Caco-2 (cell line): ENCODE data around the gene RPS6KA5. TPM values are rescaled to one million over a fixed set of nuclear protein-coding genes. Genes with fewer than 3 reads are reported as not detected.

ENCODE experiments used
- BruUV-seq: library from RNA; stranded (reverse); fragments of 400-500 nt; replicated peaks from 2 replicates; lab custom pipeline; 2021; lab: Mats Ljungman, UMichigan
- CTCF ChIA-PET: fragments of 300-600 bp; sonication (Branson Sonifier 250); formaldehyde crosslinking; loops from one replicate; lab custom pipeline; 2022; ENCODE audit warnings: antibody characterized with exemption; lab: Charles Lee
- POLR2A ChIA-PET: fragments of 300-600 bp; sonication (Branson Sonifier 250); formaldehyde crosslinking; loops from one replicate; lab custom pipeline; 2022; ENCODE audit warnings: antibody characterized with exemption; lab: Charles Lee
- DNase-seq, 2 experiments: peaks; one replicate each; pipeline versions ENCODE4 v3.0.0 to v3.0.0-alpha.2; 2020 to 2022
- H3K27me3 ChIP-seq: replicated peaks from 2 replicates; pipeline ENCODE4 v1.6.0; 2011; ENCODE audit warnings: low read length; ENCODE audit not compliant: control insufficient read depth, insufficient read depth
- H3K36me3 ChIP-seq: 2 replicates; pipeline ENCODE4 v1.5.1; 2011; ENCODE audit warnings: low read length; ENCODE audit not compliant: control insufficient read depth, insufficient read depth
- H3K4me1 ChIP-seq: fragments of 250-450 bp; sonication (Bioruptor Pico); 2 replicates; pipeline ENCODE4 v1.5.1; 2020; ENCODE audit warnings: mild to moderate bottlenecking
- H3K4me3 ChIP-seq: 2 replicates; pipeline ENCODE4 v1.5.1; 2011; ENCODE audit warnings: low read depth, mild to moderate bottlenecking, control low read depth, low read length
- H3K9me3 ChIP-seq: fragments of 250-450 bp; sonication (Bioruptor Pico); 2 replicates; pipeline ENCODE4 v1.5.1; 2020; ENCODE audit warnings: mild to moderate bottlenecking, moderate library complexity
- H3K27ac Mint-ChIP-seq: one replicate; pipeline ENCODE4 v1.8.0; 2022; ENCODE audit warnings: mixed read lengths; ENCODE audit not compliant: unreplicated experiment
- H3K27me3 Mint-ChIP-seq: one replicate; pipeline ENCODE4 v1.8.0; 2022; ENCODE audit warnings: mixed read lengths; ENCODE audit not compliant: insufficient read depth, unreplicated experiment
- H3K36me3 Mint-ChIP-seq: one replicate; pipeline ENCODE4 v1.8.0; 2022; ENCODE audit warnings: mild to moderate bottlenecking, mixed read lengths; ENCODE audit not compliant: insufficient read depth, unreplicated experiment
- H3K4me1 Mint-ChIP-seq: one replicate; pipeline ENCODE4 v1.8.0; 2022; ENCODE audit warnings: low read depth, mixed read lengths; ENCODE audit not compliant: unreplicated experiment
- H3K4me3 Mint-ChIP-seq: one replicate; pipeline ENCODE4 v1.8.0; 2022; ENCODE audit warnings: mild to moderate bottlenecking, moderate library complexity, mixed read lengths; ENCODE audit not compliant: unreplicated experiment
- H3K9me3 Mint-ChIP-seq: one replicate; pipeline ENCODE4 v1.8.0; 2022; ENCODE audit warnings: mixed read lengths; ENCODE audit not compliant: unreplicated experiment
- CTCF ChIP-seq, 2 experiments: fragments of 200-600 bp in 1 of 2; IDR thresholded peaks; 1 replicate in 1 of 2; 2 replicates in 1 of 2; pipeline versions ENCODE4 v1.5.1 to v1.8.0; 2011 to 2022; ENCODE audit warnings: antibody characterized with exemption in 1 of 2, control low read depth in 1 of 2, inconsistent platforms in 1 of 2, low read depth in 1 of 2, low read length in 1 of 2, mild to moderate bottlenecking in 1 of 2, moderate library complexity in 1 of 2; ENCODE audit not compliant: insufficient read depth in 1 of 2, severe bottlenecking in 1 of 2, unreplicated experiment in 1 of 2
- intact Hi-C: fragments of 100-400 bp; cut with micrococcal nuclease; formaldehyde crosslinking; loops from one replicate; pipeline ENCODE4 v1.10.0; 2022; ENCODE audit not compliant: unreplicated experiment
- total RNA-seq: library from RNA; stranded (reverse); gene quantifications from 2 replicates; pipeline ENCODE4 v1.2.3, GENCODE V29; 2022

Gene RPS6KA5
- total RNA-seq, 1 experiment from 2014 or later: 5.7 TPM

GRCh38 chr14:90976101-90976500 lies 84.3 kb downstream of the RPS6KA5 start:
- peaks cover 7% of the 10 kb centered on the region for H3K4me1 Mint-ChIP-seq
- ChIA-PET POLR2A (no interaction called here), CTCF (no interaction called here)
- BruUV-seq: no TSS peak
- no peak for TF ChIP-seq CTCF (IDR thresholded peaks at IDR 0.05; ENCODE audit: insufficient read depth in 1 of 2, low read depth in 1 of 2, low read length in 1 of 2, severe bottlenecking in 1 of 2, unreplicated experiment in 1 of 2)
- H3K36me3 Mint-ChIP-seq: no peaks in the 10 kb centered on the region
- H3K27me3 Mint-ChIP-seq: no peaks in the 10 kb centered on the region
- H3K27ac Mint-ChIP-seq: no peak overlapping the region
- H3K4me3 ChIP-seq: no peak overlapping the region
- H3K9me3 ChIP-seq: no peaks in the 10 kb centered on the region
- H3K27me3 ChIP-seq: no peaks in the 10 kb centered on the region
- intact Hi-C loops: no loop called here
- no peaks in the 10 kb centered on the region for H3K36me3 ChIP-seq
- no peaks in the 10 kb centered on the region for H3K9me3 Mint-ChIP-seq
- H3K4me3 Mint-ChIP-seq: no peak overlapping the region
- peaks cover 10% of the 10 kb centered on the region; the same call in 1 of the 2 replicates for H3K4me1 ChIP-seq
- peak in 1 of 2 experiments; percentile 17 for DNase-seq

- Mint-ChIP-seq H3K27me3 (no peaks in the 10 kb centered on the region), H3K9me3 (peaks cover 6% of the 10 kb centered on the region), H3K27ac (no peak overlapping the region), H3K4me1 (peaks cover 14% of the 10 kb centered on the region), H3K36me3 (no peaks in the 10 kb centered on the region), H3K4me3 (no peak overlapping the region)
- H3K27me3 ChIP-seq: no peaks in the 10 kb centered on the region
- intact Hi-C loops: no loop called here
- POLR2A ChIA-PET: no interaction called here
- no peak for DNase-seq
- no peaks in the 10 kb centered on the region for H3K36me3 ChIP-seq
- TF ChIP-seq CTCF (IDR thresholded peaks at IDR 0.05; ENCODE audit: insufficient read depth in 1 of 2, low read depth in 1 of 2, low read length in 1 of 2, severe bottlenecking in 1 of 2, unreplicated experiment in 1 of 2): no peak
- H3K9me3 ChIP-seq: no peaks in the 10 kb centered on the region; the same call in none of the 2 replicates
- CTCF ChIA-PET: interaction anchor here (0.6 to 0.9 kb wide), 2 partner anchors 89 to 205 kb away, joined by 5 to 6 read pairs; partner anchors contain the start of gene RPS6KA5
- H3K4me1 ChIP-seq: peaks cover 19% of the 10 kb centered on the region
- H3K4me3 ChIP-seq: no peak overlapping the region
- no TSS peak for BruUV-seq
Observed at GRCh38 chr14:90971687-90972086, 88.8 kb downstream of the RPS6KA5 start.

- ChIA-PET POLR2A (no interaction called here), CTCF (no interaction called here)
- Mint-ChIP-seq H3K9me3 (peaks cover 6% of the 10 kb centered on the region), H3K4me1 (peaks cover 14% of the 10 kb centered on the region), H3K36me3 (no peaks in the 10 kb centered on the region), H3K27me3 (no peaks in the 10 kb centered on the region), H3K27ac (peak overlapping the region; percentile 15), H3K4me3 (no peak overlapping the region)
- no peaks in the 10 kb centered on the region; the same call in none of the 2 replicates for H3K9me3 ChIP-seq
- H3K4me3 ChIP-seq: no peak overlapping the region
- intact Hi-C loops: no loop called here
- H3K27me3 ChIP-seq: no peaks in the 10 kb centered on the region
- no peak for DNase-seq
- peaks cover 15% of the 10 kb centered on the region for H3K4me1 ChIP-seq
- BruUV-seq: no TSS peak
- H3K36me3 ChIP-seq: no peaks in the 10 kb centered on the region
- no peak for TF ChIP-seq CTCF (IDR thresholded peaks at IDR 0.05; ENCODE audit: insufficient read depth in 1 of 2, low read depth in 1 of 2, low read length in 1 of 2, severe bottlenecking in 1 of 2, unreplicated experiment in 1 of 2)
Observed at GRCh38 chr14:90970167-90970600, 90.3 kb downstream of the RPS6KA5 start.
